AG04450 (cell line): Measurements from ENCODE around the gene FSTL4. TPM values are rescaled to one million over a fixed set of nuclear protein-coding genes. Genes with fewer than 3 reads are reported as not detected.

Experiments
- CTCF ChIA-PET: fragments of 300-600, 350-600 bp; formaldehyde crosslinking; extraction: SDS; loops from one replicate; lab custom pipeline; 2022; ENCODE audit warnings: antibody characterized with exemption, inconsistent platforms; lab: Charles Lee
- POLR2A ChIA-PET: fragments of 350-600 bp; formaldehyde crosslinking; extraction: SDS; loops from one replicate; lab custom pipeline; 2021; ENCODE audit warnings: antibody characterized with exemption, inconsistent platforms; lab: Yijun Ruan, JAX
- DNase-seq: peaks from one replicate; pipeline ENCODE4 v3.0.0-alpha.2; 2011; ENCODE audit warnings: low read depth, low spot score
- H3K27ac ChIP-seq: one replicate; pipeline ENCODE4 v1.5.1; 2012; ENCODE audit warnings: low read depth, low read length, control low read depth
- H3K27me3 ChIP-seq: one replicate; pipeline ENCODE4 v1.6.0; 2012; ENCODE audit warnings: low read length; ENCODE audit not compliant: control insufficient read depth, insufficient read depth
- H3K4me3 ChIP-seq: 2 replicates; pipeline ENCODE4 v1.5.1; 2011; ENCODE audit warnings: mild to moderate bottlenecking, low read depth, low read length, control low read depth
- H3K9me3 ChIP-seq: 2 replicates; pipeline ENCODE4 v1.5.1; 2012; ENCODE audit warnings: low read length; ENCODE audit not compliant: control insufficient read depth, insufficient read depth
- polyA plus RNA-seq: library from polyadenylated mRNA; depleted of rRNA; stranded (reverse); fragments of >200 nt; gene quantifications from 2 replicates; pipeline ENCODE4 v1.2.3, GENCODE V29; 2011
- TF ChIP-seq, protein P1 (sequence below): IDR thresholded peaks from 2 replicates; pipeline ENCODE4 v1.5.1; 2011; ENCODE audit warnings: low read depth, low read length, control low read depth, inconsistent platforms

Gene FSTL4
- polyA plus RNA-seq, 1 experiment: 0.11 TPM

DNA sequence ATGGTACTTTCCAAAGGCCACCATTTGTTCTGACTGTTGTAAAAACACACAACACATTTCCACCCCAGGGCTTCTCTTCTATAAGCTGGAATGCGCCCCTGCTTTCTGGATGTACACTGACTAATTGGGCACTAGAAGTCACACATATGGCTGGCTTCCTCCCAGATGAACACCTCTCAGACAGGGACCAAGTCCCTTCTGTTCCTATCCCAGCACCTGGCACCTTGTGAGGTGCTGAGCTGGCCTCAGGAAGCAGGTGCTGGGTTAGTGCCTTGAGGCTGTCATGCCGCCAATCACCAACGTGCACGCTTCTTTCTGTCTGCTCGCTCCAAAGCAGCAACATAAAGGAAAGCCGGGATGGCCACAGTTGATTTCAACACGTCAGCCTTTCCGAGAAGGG lies 93.2 kb downstream of the FSTL4 start:
- TF ChIP-seq, protein P1, sequence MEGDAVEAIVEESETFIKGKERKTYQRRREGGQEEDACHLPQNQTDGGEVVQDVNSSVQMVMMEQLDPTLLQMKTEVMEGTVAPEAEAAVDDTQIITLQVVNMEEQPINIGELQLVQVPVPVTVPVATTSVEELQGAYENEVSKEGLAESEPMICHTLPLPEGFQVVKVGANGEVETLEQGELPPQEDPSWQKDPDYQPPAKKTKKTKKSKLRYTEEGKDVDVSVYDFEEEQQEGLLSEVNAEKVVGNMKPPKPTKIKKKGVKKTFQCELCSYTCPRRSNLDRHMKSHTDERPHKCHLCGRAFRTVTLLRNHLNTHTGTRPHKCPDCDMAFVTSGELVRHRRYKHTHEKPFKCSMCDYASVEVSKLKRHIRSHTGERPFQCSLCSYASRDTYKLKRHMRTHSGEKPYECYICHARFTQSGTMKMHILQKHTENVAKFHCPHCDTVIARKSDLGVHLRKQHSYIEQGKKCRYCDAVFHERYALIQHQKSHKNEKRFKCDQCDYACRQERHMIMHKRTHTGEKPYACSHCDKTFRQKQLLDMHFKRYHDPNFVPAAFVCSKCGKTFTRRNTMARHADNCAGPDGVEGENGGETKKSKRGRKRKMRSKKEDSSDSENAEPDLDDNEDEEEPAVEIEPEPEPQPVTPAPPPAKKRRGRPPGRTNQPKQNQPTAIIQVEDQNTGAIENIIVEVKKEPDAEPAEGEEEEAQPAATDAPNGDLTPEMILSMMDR: no peak
- no peak overlapping the region for H3K27ac ChIP-seq
- no peak for DNase-seq
- CTCF ChIA-PET: no interaction called here
- no peaks in the 10 kb centered on the region for H3K27me3 ChIP-seq
- H3K4me3 ChIP-seq: no peak overlapping the region
- POLR2A ChIA-PET: no interaction called here
- no peaks in the 10 kb centered on the region for H3K9me3 ChIP-seq

DNA sequence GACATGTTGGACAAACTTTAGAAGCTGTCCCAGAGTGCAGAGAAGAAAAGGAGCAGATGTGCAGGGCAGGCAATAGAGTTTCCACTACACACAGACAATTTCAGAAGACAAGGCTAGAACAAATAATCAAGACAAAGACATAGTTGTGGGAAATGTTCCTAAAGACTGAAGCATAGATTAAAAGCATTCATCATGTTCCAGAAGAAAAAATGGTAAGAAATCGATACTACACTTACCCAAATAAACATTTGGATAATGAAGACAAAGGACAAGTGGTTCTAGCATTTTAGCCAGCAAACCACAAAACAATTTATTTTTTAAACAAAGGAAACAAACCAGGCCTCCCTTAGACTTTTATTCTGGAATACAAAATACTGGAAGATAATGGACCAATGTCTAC lies 97.9 kb downstream of the FSTL4 start:
- Histone ChIP-seq H3K9me3 (no peaks in the 10 kb centered on the region), H3K4me3 (no peak overlapping the region), H3K27ac (no peak overlapping the region), H3K27me3 (no peaks in the 10 kb centered on the region)
- ChIA-PET POLR2A (no interaction called here), CTCF (no interaction called here)
- TF ChIP-seq, protein P1: no peak
- DNase-seq: no peak

DNA sequence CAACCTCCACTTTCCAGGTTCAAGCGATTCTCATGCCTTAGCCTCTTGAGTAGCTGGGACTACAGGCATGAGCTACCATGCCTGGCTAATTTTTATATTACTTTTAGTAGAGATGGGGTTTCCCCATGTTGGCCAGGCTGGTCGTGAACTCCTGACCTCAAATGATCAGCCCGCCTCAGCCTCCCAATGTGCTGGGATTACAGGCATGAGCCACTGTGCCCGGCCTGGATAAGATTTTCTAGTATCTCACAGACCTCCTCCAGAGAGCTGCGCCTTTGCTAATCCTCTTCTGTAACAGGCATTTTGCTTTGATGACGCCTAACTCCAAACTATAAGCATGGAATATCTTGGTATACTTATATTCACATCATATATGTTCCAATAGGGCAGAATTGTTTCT lies 99.4 kb downstream of the FSTL4 start:
- POLR2A ChIA-PET: no interaction called here
- CTCF ChIA-PET: no interaction called here
- TF ChIP-seq, protein P1: no peak

DNA sequence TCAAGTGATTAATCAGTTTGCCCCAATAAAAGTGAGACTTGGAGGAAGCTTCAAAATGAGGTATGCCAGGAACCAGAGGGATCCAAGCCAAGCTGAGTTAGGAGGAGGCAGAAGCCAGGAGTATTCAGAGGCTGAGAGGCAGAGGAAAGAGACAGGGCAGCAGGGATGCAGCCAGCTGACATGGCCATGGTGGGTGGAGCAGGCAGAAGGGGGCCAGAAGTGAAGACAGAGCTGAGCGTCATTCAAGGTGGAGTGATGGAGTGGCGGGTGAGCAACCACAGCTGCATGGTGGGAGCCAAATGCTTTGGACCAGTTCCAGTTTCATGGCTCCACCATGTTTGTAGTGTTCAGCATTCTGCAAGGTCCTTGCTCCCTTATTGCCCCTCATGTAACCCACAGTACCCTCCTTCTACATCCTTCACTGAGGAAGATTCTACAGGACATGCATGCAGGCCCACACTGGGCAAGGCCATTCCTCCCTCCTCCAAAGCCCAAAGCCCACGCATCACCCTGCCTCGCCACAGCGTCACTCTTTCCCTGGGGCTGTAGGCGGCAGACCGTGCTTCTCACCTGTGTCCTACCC lies 100.6 kb downstream of the FSTL4 start:
- no peak overlapping the region for H3K27ac ChIP-seq
- ChIA-PET CTCF (no interaction called here), POLR2A (no interaction called here)
- H3K27me3 ChIP-seq: no peaks in the 10 kb centered on the region
- no peak overlapping the region for H3K4me3 ChIP-seq
- DNase-seq: no peak
- no peaks in the 10 kb centered on the region for H3K9me3 ChIP-seq
- TF ChIP-seq, protein P1: no peak

More for the DNA sequence above, 99.4 kb downstream of the FSTL4 start:
- Histone ChIP-seq H3K9me3 (no peaks in the 10 kb centered on the region), H3K27ac (no peak overlapping the region), H3K4me3 (no peak overlapping the region), H3K27me3 (no peaks in the 10 kb centered on the region)
- DNase-seq: no peak

DNA sequence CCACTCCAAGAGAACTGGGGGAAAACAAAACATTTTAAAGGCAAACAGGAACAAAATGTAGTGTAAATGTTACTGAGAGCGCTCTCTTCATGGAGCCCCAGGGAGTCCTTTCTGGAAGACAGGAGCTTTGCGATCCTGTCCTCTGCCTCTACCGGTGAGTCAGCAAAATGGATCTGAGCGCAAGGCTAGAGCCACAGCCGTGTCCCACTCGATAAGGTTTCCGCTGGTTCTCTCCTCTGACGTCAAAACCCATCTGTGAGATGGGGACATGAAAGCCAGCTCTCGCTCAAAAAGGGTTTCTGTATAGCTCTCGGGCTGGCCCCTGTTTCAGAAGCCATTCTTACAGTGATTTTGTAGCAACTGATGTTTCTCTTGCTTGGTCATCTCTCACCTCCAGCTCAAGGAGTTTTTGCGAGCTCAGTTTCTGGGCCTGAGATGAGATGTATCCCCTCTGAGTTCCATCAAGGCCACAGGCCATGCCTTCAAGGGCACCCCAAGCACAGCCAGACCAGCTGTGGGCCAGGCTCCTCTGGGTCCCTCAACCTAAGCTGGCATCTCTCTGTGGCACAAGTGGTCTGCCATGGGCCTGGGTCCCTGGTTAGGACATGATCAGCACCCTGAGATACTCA lies 101.6 kb downstream of the FSTL4 start:
- H3K9me3 ChIP-seq: no peaks in the 10 kb centered on the region
- no peaks in the 10 kb centered on the region for H3K27me3 ChIP-seq
- no peak overlapping the region for H3K4me3 ChIP-seq
- no peak for DNase-seq
- no peak overlapping the region for H3K27ac ChIP-seq
- TF ChIP-seq, protein P1: no peak
- CTCF ChIA-PET: interaction anchor here (0.6 kb wide), 1 partner anchor 105 kb away, joined by 3 read pairs; no protein-coding TSS in a partner anchor
- POLR2A ChIA-PET: no interaction called here
